Kidney epithelial cell (primary cell): ENCODE data around the gene NOS1. TPM values are rescaled to one million over a fixed set of nuclear protein-coding genes. Genes with fewer than 3 reads are reported as not detected.
"Not testable (repeated sequence)": the region's sequence is repeated elsewhere in the genome, so short reads cannot be mapped to it uniquely, and the experiment has no call there.

ENCODE experiments used
- DNase-seq: peaks from one replicate; pipeline ENCODE4 v3.0.0-alpha.2; 2010; ENCODE audit warnings: low read depth
- H3K27me3 ChIP-seq: 2 replicates; pipeline ENCODE4 v1.6.0; 2011; ENCODE audit warnings: low read length; ENCODE audit not compliant: control insufficient read depth, insufficient read depth
- H3K36me3 ChIP-seq: 2 replicates; pipeline ENCODE4 v1.5.1; 2011; ENCODE audit warnings: low read length; ENCODE audit not compliant: control insufficient read depth, insufficient read depth
- H3K4me3 ChIP-seq: 2 replicates; pipeline ENCODE4 v1.5.1; 2011; ENCODE audit warnings: low read depth, mild to moderate bottlenecking, control low read depth, low read length
- total RNA-seq: library from RNA; depleted of rRNA; stranded (reverse); fragments of >200 nt; gene quantifications from 2 replicates; pipeline ENCODE4 v1.2.3, GENCODE V29; 2015
- TF ChIP-seq, protein P1 (sequence below): IDR thresholded peaks from 2 replicates; pipeline ENCODE4 v1.5.1; 2011; ENCODE audit warnings: mild to moderate bottlenecking, moderate library complexity, low read length, control low read depth, inconsistent platforms; ENCODE audit not compliant: insufficient read depth, poor library complexity, severe bottlenecking

Gene NOS1
- total RNA-seq, 1 donor from 2014 or later = 0.04 TPM

DNA sequence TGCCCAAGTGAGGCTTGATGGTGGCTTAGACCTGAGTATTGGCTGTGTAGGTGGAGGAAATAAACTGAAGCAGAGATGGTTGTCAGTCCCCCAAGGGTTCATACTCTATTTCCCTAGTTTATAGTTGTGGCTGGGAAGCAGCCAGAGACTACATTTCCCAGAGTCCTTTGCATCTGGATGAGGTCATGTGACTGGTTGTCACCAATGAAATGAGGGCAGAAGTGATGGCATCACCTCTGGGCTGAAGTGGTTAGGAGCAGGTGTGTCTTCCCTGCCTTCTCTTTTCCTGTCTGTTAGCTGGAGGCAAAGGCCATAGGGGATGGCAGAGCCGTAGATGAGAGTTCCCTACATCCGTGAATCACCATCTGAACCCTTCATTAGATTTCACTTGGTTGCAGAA, 16.3 kb upstream of the NOS1 start:
- H3K4me3 ChIP-seq = no peak overlapping the region
- no peak for DNase-seq
- H3K27me3 ChIP-seq = peaks cover 5% of the 10 kb centered on the region
- no peaks in the 10 kb centered on the region for H3K36me3 ChIP-seq
- TF ChIP-seq, protein P1, sequence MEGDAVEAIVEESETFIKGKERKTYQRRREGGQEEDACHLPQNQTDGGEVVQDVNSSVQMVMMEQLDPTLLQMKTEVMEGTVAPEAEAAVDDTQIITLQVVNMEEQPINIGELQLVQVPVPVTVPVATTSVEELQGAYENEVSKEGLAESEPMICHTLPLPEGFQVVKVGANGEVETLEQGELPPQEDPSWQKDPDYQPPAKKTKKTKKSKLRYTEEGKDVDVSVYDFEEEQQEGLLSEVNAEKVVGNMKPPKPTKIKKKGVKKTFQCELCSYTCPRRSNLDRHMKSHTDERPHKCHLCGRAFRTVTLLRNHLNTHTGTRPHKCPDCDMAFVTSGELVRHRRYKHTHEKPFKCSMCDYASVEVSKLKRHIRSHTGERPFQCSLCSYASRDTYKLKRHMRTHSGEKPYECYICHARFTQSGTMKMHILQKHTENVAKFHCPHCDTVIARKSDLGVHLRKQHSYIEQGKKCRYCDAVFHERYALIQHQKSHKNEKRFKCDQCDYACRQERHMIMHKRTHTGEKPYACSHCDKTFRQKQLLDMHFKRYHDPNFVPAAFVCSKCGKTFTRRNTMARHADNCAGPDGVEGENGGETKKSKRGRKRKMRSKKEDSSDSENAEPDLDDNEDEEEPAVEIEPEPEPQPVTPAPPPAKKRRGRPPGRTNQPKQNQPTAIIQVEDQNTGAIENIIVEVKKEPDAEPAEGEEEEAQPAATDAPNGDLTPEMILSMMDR = no peak

DNA sequence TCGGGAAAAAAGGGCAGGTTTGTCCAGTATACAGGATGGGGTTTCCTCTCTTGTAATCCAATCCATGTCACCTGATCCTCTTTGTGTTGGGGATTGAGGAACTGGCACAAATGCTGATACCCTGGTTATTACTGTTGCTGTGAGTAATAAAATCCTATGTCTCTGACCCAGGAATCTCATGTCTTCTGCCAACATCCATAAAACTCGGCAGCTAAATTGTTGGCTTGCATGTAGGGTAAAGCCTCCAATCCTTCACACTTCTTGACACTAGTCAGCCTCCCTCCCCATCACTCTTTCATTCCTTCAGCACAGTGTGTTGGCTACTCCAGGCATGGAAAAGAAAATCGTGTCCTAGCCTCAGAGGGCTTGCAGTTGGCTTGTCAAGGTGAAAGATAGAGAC, 9.2 kb upstream of the NOS1 start:
- H3K36me3 ChIP-seq = no peaks in the 10 kb centered on the region
- no peak overlapping the region for H3K4me3 ChIP-seq
- peaks cover 11% of the 10 kb centered on the region for H3K27me3 ChIP-seq
- DNase-seq = no peak
- TF ChIP-seq, protein P1 = no peak

DNA sequence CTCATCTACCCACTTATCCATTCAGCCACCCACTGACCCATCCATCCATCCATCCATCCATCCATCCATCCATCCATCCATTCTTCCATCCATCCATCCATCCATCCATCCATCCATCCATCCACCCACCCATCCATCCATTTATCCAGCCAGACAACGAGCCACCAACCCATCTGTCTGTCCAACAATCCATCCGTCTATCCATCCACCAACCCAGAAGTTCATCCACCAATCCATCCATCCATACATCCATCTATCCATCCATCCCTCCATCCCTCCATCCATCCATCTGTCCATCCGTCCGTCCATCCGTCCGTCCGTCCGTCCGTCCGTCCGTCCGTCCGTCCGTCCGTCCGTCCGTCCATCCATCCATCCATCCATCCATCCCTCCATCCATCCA, 8.6 kb upstream of the NOS1 start:
- peaks cover 13% of the 10 kb centered on the region for H3K27me3 ChIP-seq
- DNase-seq, H3K4me3 ChIP-seq, H3K36me3 ChIP-seq: not testable (repeated sequence)

DNA sequence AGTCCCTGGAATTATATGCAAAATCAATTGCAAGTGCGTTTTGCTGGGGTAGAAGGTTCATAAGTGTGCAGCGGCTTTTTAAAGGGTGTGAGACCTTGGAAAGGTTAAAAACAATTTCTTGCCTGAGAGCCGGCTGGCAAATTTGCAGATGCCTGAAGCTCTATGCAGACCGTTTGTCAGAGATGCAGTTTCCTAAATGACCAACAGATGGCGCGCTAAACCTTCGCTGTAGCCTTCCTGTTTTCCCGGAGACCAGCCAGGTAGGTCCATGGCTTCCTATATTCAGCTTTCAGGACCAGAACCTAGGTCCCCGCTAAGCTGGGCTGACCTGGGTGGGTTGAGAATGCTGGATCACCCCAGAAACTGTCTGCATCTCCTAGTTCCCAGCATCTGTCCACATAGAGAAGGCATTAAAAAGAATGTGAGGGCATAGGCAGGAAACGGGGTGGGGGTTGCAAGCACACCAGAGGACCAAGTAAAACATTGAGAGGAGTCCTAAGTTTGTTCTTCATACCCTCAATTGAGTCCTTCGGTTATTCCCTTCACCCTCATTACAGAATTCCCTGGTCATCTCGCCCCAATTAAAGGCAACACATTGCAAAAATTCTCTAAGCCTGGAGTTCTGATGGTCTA, 5.7 kb upstream of the NOS1 start:
- Histone ChIP-seq H3K4me3 (no peak overlapping the region), H3K27me3 (peaks cover 41% of the 10 kb centered on the region), H3K36me3 (no peaks in the 10 kb centered on the region)
- peak; percentile 18 for DNase-seq
- TF ChIP-seq, protein P1 = peak; percentile 89

DNA sequence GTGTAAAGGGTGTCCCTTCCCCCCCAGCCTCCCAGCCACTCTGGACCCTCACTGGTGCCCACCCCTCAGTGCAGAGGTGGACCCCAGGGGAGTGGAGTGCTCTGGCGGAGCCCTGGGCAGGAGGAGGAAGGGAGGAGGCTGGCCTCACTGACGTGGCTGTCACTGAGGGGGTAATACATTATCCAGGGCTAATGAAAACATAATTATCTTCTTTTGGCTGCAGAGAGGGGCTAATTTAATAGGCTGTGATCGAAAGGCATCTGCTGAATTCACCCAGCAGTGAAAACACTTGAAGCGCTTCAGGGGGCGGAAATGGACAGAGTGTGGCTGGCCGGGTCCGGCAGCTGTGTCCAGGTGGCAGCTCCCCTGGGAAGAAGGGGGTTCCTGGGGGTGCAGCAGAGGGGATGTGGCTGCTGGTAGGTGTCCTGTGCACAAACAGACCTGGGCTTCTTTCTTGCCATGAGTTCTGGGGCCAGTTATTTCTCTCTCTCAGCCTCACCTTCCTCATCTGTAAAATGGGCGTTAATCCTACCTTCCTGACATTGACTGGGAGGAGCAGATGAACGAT, 3.7 kb upstream of the NOS1 start:
- Histone ChIP-seq H3K36me3 (no peaks in the 10 kb centered on the region), H3K27me3 (peaks cover 57% of the 10 kb centered on the region), H3K4me3 (no peak overlapping the region)
- TF ChIP-seq, protein P1 = no peak
- no peak for DNase-seq

DNA sequence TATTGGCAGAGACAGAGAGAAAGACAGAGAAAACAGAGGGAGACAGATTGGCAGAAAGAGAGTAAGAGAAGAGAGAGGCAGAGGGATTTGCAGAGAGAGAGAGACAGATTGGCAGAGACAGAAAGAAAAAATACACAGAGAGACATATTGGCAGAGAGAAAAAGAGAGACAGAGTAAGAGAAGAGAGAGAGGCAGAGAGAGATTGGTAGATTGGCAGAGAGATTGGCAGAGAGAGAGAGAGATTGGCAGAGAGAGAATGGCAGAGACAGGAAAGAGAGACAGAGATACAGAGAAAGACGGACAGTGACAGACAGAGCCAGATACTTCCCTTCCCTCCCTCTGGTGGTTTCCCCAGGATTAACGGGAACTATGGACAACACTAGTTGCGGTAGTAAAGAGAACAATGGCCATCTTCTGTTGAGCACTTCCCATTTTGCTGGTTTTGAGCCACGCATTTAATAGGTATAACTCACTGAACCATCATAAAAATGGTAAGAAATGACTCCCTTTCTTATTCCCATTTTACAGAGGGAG, 2.6 kb upstream of the NOS1 start:
- peaks cover 67% of the 10 kb centered on the region for H3K27me3 ChIP-seq

More for the DNA sequence above, 2.6 kb upstream of the NOS1 start:
- TF ChIP-seq, protein P1 = no peak
- Histone ChIP-seq H3K4me3 (no peak overlapping the region), H3K36me3 (no peaks in the 10 kb centered on the region)
- DNase-seq = no peak
